ENCODE data around the gene LYZL6.
"Not testable (repeated sequence)": the region's sequence is repeated elsewhere in the genome, so short reads cannot be mapped to it uniquely, and the experiment has no call there.

DNA sequence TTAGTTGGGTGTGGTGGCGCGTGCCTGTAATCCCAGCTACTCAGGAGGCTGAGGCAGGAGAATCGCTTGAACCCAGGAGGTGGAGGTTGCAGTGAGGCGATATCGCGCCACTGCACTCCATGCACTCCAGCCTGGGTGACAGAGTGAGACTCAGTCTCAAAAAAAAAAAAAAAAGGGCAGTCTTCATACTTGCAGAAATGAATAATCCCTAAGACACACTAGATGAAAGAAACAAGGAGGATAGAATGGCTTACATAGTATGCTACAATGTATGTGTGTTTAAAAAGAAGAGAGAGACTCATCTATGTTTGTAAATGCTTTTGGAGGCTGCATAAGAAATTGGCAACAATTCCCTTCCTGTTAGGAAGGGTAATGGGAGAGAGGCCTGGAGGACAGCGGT is 45.7 kb downstream of the LYZL6 start:
- TF ChIP-seq, protein P1, sequence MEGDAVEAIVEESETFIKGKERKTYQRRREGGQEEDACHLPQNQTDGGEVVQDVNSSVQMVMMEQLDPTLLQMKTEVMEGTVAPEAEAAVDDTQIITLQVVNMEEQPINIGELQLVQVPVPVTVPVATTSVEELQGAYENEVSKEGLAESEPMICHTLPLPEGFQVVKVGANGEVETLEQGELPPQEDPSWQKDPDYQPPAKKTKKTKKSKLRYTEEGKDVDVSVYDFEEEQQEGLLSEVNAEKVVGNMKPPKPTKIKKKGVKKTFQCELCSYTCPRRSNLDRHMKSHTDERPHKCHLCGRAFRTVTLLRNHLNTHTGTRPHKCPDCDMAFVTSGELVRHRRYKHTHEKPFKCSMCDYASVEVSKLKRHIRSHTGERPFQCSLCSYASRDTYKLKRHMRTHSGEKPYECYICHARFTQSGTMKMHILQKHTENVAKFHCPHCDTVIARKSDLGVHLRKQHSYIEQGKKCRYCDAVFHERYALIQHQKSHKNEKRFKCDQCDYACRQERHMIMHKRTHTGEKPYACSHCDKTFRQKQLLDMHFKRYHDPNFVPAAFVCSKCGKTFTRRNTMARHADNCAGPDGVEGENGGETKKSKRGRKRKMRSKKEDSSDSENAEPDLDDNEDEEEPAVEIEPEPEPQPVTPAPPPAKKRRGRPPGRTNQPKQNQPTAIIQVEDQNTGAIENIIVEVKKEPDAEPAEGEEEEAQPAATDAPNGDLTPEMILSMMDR (IDR thresholded peaks at IDR 0.05 in 2 of 3, conservative IDR thresholded peaks at IDR 0.05 in 1 of 3; ENCODE audit: borderline replicate concordance in 1 of 3, insufficient read depth in 1 of 3, low read depth in 2 of 3, low read length in 2 of 3) = not testable (repeated sequence)
- not testable (repeated sequence) for TF ChIP-seq ZNF274 (IDR thresholded peaks at IDR 0.05; ENCODE audit: low read depth, low read length); POLR2A (IDR thresholded peaks at IDR 0.05; ENCODE audit: borderline replicate concordance, extremely low read depth, insufficient read depth, insufficient read length)
